GM15510 (cell line): ENCODE results near the gene AKR1B1.

Source experiments
- POLR2A ChIP-seq: IDR thresholded peaks from 3 replicates; pipeline ENCODE4 v1.6.1; 2011; ENCODE audit warnings: borderline replicate concordance; ENCODE audit not compliant: insufficient read length; ENCODE audit errors: extremely low read depth

Gene AKR1B1

DNA sequence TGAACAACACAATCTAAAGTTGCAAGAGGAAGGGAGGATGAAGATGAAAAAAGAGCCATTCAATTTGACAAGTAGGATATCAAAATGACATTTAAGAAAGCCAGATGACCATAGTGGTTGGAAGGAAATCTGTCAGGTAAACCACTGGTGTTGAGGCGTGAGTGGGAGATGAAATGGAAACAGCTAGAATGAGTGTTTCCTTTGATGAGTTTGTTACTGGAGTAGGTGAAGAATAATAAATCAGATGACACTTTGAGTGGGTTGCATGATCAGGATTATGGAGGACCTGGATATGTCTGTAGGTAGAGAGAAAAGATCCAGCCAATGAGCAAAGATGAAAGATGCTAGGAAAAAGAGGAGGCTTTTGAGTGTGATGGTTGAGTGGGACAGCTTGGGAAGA lies 33.1 kb downstream of the AKR1B1 start:
- TF ChIP-seq POLR2A, result no peak

DNA sequence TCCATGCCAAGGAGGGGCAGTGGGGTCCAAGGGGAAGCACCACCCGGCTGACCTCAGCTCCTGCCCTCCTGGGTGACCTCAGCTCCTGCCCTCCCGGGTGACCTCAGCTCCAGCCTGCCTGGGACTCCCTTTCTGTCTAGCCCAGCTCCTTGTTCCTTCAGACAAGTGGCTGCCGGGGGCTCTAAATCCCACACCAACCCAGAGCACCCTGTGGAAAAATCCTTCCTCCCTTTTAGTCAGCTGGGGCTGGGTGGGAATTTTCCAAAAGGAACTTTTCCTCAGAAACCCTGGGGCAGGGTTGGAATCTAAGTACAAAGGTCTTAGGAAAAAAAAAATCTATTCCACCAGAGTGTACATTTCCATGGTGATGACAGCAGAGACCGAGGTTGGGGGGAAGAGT lies 36.3 kb downstream of the AKR1B1 start:
- TF ChIP-seq POLR2A, result no peak

DNA sequence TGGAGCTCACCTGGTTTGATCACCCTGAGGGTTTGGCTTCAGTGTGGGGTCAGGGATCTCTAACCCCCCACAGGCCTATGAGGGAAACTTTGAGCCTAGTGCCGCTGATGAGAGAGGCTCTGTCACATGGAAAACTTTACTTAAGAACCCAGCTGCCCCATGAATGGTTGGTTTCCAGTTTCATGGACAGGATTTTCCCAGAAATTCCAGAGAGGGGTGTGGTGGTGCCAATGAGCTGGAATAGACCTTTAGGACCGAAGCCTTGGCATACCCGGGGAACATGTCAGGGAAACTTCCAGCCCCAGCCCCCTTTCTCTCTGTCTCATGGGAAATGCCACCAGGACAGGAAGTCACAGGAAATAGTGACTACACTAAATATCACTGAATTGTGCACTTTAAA lies 36.9 kb downstream of the AKR1B1 start:
- TF ChIP-seq POLR2A, result no peak

DNA sequence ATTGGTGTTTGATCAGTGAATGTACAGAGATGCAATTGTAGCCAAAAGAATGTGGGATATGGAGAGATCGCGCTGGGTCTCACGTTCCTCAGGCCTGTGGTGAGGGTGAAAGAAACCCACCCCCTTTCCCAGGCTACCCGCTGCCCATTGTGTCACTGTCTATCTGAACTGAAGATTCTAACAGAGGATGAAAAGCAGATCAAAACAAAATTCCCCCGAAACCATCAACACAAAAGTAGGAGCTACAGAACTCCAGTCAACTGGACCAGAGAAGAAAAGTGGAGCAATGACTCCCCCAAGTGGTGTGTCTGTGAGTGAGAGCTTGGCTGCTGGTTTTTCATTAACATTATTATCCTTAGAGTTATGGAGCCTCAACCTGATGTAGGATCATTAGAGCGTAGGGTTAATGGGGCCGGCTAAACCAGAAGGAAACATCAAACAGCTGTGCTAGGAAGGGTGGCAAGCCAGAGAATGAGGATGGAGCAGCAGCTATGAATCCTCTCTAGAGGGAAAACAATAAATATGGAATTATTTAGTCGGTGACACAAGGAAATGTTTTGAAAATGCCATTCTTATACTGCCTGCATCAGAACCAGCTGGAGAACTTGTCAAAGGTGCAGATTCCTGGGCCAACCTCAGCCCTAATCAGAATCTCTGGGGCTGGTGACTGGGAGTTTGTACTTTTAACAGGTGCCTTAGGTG lies 38.3 kb downstream of the AKR1B1 start:
- no peak for TF ChIP-seq POLR2A

DNA sequence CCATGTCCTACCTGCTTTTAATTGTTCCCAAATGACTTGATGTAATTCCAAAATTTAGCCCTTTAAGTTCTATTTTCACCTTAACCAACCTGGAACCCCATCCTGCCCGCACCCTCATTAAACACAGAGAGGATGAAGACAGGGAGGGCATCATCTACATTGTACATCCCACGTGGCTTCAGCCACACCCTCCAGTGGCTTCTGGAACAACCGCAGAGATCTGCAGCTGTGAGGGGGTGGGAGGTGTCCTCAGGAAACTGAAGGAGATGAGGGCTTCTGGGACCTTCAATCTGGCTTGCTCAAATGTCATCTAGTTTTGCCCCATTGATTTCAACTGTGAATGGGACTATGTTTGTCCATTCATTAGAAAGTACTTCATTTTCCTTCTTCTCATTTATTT lies 39.0 kb downstream of the AKR1B1 start:
- TF ChIP-seq POLR2A, result no peak

DNA sequence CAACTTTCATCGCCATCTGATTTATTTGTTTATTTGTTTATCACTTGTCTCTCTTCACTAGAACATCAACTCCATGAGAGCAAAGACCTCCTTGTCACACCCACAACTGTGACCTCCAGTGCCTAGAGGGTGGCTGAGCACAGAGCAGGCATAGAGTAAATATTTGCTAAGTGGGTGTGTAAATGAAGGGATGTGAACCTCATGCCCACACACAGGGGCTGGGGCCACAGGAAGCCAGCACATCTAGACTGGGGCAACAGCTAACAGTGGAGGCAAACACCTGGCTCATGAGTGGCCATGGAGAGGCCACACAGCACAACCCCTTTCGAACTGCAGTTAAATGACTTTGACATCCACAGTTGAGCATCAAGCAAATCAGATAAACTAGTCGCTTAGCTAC lies 39.8 kb downstream of the AKR1B1 start:
- no peak for TF ChIP-seq POLR2A

DNA sequence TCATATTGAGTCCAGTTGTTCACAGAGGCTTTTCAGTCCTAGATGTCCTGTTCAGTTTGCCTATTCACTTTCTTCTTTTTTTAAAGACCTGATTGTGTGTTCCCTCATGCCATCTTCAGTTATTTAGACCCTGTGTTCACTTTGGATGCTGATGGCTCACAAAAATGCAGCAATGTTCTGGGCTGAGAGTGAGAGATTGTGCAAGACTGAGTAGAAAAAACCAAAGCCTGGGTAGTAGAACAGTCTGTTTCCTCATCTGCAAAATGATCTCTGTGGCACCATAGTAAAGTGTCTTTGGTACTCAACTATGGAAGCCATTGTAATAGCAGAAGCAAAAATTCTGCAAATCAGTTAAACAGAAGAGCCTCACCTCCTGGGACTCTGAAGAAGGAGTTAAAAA lies 43.2 kb downstream of the AKR1B1 start:
- no peak for TF ChIP-seq POLR2A

DNA sequence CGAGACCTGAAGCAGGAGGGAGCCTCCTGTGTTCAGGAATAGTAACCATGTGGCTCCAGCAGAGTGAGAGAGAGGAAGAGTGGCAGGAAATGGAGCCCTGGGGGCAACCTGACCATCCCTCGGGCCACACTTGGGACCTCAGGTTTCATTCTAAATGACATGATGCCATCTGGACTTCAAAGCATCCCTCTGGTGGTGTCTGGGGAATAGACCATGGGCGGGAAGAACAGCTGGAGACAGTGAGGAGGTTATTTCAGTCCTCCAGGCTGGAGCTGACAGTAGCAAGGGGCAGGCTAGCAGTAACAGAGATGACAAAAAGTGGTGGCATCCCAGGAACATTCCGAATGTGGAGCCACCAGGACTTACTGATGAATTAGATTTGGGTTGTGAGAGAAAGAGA lies 44.8 kb downstream of the AKR1B1 start:
- TF ChIP-seq POLR2A, result no peak

DNA sequence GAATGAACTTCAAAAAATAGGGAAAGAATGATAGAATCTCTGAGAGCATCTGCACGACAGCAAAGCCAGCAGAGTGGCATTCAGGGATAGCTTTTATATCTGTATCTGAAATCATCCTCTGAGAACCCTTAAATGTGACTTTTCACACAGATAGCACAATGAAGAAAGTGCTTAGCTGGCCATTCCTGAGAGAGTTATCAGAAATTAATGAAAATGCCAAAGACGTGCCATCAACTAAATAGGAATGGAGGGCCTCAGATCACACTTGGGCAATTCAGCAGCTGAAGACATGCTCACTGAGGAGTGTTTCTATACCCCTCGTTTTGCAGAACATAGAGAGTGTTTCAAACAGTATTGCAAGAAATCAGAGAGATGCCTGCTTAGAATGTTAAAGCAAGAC lies 51.6 kb downstream of the AKR1B1 start:
- TF ChIP-seq POLR2A, result no peak

DNA sequence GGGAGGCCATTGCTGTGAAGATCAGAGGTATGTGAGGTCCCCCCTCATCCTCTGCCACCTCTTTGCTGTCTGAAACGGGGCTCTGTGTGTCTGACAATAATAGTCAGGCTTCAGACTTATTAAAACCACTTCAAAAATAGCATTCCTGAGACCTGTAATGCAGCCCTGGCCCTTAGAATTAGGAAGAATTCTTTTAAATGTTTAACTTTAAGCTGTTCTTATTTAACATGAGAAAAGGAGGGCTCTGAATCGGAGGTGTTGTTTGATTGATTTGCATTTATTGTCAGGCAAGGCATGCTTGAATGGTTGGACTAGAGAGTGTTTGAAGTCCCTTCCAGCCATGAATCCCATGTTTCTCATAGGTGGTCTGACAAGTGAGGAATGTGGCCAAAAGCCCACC lies 52.5 kb downstream of the AKR1B1 start:
- TF ChIP-seq POLR2A, result no peak

DNA sequence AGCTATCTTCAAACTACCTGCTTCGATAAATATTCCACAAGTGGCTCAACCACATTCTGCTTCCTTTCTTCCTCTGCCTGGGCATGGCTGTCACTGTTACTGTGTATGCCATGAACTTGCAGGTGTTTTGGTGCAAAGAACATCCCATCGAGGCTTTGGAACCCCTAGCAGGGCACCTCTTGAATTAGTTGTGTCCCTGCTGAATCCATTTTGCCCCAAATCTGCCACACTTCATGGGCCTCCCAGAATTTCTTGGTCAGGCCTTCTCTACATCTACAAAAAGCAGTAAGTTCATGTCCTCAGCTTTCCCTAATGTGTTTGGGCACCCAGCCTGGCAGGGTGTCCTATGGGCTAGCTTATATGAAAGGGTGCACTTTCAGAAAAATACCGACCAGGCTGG lies 53.6 kb downstream of the AKR1B1 start:
- TF ChIP-seq POLR2A, result no peak

DNA sequence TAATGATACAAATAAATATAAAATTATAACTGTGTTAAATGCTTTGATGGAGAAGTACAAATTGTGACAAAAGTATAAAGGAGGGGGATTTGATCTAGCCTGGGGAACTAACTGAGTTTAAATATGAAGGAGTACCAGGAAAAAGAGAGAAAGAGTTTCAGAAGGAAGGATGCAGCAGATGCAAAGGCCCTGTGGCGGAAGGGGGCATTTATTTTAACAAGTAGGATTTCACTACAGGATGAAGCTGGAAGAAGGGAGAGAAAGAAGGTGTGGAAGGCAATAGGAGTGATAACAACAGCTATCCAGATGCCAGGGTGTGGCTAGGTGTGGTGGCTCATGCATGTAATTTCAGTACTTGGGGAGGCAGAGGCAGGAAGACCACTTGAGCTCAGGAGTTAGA lies 55.8 kb downstream of the AKR1B1 start:
- no peak for TF ChIP-seq POLR2A

DNA sequence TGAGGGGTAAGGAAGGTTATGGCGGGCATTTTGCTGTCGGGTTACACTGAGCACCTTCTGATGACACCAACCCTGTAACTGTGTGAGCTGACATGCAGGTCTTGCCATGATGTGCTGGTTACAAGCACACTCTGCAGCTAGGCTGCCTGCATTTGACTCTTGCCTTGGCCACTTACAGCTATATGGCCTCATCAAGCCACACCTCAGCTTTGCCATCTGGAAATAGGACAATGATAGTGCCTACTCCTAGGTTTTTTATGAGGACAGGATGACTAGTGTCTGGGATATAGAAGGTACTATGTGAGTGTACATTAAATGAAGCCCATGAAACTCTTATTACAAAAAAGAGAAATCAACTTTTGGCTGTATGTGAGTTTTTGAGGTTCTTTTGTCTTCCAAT lies 58.0 kb downstream of the AKR1B1 start:
- TF ChIP-seq POLR2A, result no peak

DNA sequence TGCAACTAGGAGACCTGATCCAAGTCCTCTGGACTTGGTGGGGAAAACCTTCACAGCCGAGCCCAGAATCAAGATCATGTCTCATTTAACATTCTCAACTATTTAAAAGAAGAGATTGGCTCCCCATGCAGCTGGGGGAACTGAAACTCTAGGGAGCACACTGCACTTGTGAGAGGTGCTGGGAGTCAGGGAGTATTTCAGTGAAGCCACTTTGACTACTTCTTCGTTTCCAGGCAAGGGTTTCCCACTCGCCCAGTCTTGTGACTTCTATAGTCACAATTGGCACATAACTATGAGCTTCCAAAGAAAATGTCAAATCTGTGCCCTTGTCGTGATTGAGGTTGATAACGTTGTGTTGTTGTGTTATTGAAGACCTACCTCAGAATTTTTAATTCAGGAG lies 62.9 kb downstream of the AKR1B1 start:
- no peak for TF ChIP-seq POLR2A

DNA sequence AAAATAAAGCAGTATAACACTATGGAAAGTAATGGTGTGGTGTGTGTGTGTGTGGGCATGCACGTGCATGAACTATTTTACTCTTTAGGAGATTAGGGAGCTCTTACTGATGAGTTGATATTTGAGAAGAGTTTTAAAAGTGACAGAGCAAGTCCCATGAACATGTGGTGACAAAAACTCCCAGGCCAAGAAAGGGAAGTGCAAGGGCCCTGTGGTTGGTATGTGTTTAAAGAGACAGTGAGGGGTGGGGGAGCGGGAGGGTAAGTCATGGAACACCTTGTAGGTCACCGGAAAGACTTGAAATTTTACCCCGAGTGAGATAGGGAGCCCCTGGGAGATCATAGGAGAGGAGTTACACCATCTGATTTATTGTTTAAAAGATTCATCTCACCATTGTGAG lies 63.3 kb downstream of the AKR1B1 start:
- no peak for TF ChIP-seq POLR2A

DNA sequence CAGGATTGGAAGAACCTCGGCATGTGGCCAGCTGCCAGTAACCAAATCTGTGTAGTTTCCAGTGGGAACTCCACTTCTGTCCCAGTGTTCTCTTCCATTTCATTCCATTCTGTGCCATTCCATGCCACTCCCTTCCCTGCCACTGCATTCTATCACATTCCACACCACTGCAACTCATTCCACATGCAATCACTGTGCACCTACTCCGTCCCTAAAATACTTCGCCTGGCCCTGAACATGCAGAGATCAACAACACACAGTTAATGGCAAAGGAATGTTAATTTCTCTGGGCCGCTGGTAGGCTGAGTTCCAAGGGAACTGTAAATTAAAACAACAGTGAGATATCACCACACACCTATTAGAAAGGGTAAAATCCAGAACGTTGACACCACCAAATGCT lies 64.8 kb downstream of the AKR1B1 start:
- TF ChIP-seq POLR2A, result no peak
